Activated CD8-positive, alpha-beta memory T cell treated with anti-CD3 and anti-CD28 coated beads, Interleukin-2, amount 50 U/mL, for 24 hours (primary cell): Measurements from ENCODE around the gene ABHD17B.

ENCODE experiments used
- DNase-seq: peaks from one replicate; pipeline ENCODE4 v3.0.0-alpha.2; 2020; ENCODE audit errors: extremely low read depth

The ABHD17B gene

DNA sequence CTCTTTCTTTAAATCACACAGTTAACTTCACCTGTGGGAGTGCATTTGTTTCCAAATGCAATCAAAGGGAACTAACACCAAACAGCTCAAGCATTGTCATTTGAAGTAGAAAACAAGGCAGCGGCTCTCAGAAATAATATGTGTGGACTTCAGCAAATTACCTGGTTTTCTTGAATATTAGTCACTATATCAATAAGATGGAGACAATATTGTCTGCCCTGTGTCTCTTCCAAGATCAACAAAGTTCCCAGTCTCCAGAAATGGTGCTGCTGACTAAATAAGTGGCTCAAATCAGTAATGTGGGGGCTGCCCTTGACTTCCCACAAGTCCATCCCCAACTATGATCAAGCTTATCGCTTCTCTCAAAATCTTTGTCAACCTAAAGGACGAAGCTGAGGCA is 89.6 kb downstream of the ABHD17B start:
- DNase-seq: no peak

DNA sequence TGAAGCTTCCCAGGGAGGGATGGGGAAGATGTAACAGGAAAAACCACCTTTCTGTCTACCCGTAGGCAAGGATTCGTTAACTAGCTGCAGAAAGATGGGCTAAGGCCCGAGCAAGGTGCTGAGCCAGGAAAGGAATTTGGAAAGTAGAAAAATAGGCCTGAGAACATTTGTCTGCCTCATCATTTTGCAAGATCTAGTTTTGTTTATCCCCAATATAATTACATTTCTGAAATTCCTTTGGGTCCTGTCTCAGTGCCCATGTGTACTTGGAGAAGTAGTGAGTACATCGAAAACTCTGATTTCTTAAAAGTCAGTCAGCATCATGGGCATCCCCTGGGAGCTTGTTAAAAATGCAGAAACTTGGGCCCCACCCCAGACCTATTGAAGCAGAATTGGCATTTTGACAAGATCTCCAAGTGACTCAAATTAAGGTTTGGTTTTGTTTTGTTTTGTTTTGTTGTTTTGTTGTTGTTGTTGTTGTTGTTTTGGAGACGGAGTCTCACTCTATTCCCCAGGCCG is 90.5 kb downstream of the ABHD17B start:
- DNase-seq: no peak

DNA sequence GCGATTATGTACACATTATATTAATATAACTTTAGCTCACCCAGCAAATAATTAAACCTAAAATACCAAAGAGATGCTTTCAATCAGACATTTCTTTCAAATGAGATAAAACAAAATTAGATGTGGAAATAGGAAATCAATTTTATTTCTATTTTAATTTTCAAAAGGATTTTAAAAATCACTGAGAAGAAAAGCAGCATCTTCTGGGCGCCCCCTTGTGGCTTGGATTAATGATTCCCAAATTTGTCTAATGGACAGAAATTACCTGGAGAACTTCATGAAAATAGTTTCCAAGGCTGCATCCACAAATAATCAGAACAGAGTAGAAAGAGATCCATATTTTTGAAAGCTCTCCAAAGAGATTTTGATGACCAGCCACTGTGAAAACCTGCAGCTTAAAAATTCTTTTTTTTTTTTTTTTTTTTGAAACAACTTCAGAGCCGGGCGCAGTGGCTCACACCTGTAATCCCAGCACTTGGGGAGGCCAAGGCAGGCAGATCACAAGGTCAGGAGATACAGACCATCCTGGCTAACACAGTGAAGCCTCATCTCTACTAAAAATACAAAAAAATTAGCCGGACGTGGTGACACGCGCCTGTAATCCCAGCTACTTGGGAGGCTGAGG is 91.8 kb downstream of the ABHD17B start:
- DNase-seq: no peak

DNA sequence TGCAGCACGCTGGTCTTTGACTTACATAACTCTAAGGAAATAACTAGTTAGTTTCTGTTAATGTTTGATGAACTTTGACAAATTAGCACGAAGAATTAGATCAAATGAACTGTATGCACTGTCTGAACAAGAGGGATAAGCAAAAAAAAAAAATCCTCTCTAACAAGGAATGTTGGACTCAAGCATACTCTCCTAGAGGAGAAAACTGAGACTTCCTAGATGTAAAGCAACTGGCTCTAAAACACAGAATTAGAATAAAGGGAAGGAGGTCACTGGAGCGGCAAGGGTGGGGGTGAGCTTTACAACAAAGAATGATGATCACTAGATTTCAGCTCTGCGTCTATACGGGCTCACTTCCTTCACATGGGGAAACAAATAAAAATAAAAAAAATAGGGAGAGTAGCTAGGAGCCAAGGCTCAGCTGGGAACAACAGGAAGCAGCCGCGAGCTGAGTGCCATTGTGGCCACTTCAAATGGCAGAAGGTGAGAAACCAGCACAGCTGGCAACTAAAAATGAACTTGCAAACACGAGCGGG is 94.0 kb downstream of the ABHD17B start:
- DNase-seq: no peak
